Measurements from ENCODE around the gene AUNIP. TPM values are rescaled to one million over a fixed set of nuclear protein-coding genes. Genes with fewer than 3 reads are reported as not detected.

AUNIP gene
- total RNA-seq, 1 experiment from 2014 or later, result 15.8 TPM

- no peak for DNase-seq (ENCODE audit: low read depth)
These were observed 27.6 kb downstream of the AUNIP start for GRCh38 chr1:25831569-25832196.

GRCh38 chr1:25829046-25829445, 30.2 kb downstream of the AUNIP start:
- no peak for DNase-seq (ENCODE audit: low read depth)

- DNase-seq (ENCODE audit: low read depth), result no peak
These were observed 30.8 kb downstream of the AUNIP start for GRCh38 chr1:25828491-25828890.

- no peak for DNase-seq (ENCODE audit: low read depth)
These were observed 32.7 kb downstream of the AUNIP start for GRCh38 chr1:25826571-25826970.

GRCh38 chr1:25825605-25826004, 33.7 kb downstream of the AUNIP start:
- DNase-seq (ENCODE audit: low read depth), result no peak

GRCh38 chr1:25821630-25822091, 37.6 kb downstream of the AUNIP start:
- no peak for DNase-seq (ENCODE audit: low read depth)

- DNase-seq (ENCODE audit: low read depth), result no peak
These were observed 38.2 kb downstream of the AUNIP start for GRCh38 chr1:25821112-25821476.

- peak; percentile 42 for DNase-seq (ENCODE audit: low read depth)
These were observed 38.8 kb downstream of the AUNIP start for GRCh38 chr1:25820247-25821111.

GRCh38 chr1:25819491-25820246, 39.6 kb downstream of the AUNIP start, which contains the start of gene MTFR1L:
Gene MTFR1L, plus strand, starts transcription at chr1:25819954. Its CDS starts 3,151 bp downstream, at chr1:25823105.
- peak; percentile 75 for DNase-seq (ENCODE audit: low read depth)

GRCh38 chr1:25818569-25818968, 40.7 kb downstream of the AUNIP start:
- no peak for DNase-seq (ENCODE audit: low read depth)

GRCh38 chr1:25817840-25818501, 41.3 kb downstream of the AUNIP start:
- DNase-seq (ENCODE audit: low read depth), result no peak

- DNase-seq (ENCODE audit: low read depth), result no peak
These were observed 43.0 kb downstream of the AUNIP start for GRCh38 chr1:25816112-25816718.

GRCh38 chr1:25815208-25816111, 43.8 kb downstream of the AUNIP start:
- no peak for DNase-seq (ENCODE audit: low read depth)

GRCh38 chr1:25814549-25815087, 44.6 kb downstream of the AUNIP start:
- DNase-seq (ENCODE audit: low read depth), result no peak

- DNase-seq (ENCODE audit: low read depth), result no peak
These were observed 45.4 kb downstream of the AUNIP start for GRCh38 chr1:25813734-25814471.

GRCh38 chr1:25813071-25813733, 46.1 kb downstream of the AUNIP start:
- DNase-seq (ENCODE audit: low read depth), result no peak

- DNase-seq (ENCODE audit: low read depth), result no peak
These were observed 47.7 kb downstream of the AUNIP start for GRCh38 chr1:25811384-25812082.

All from HT1080 (cell line).